CD14-positive monocyte (primary cell): Measurements from ENCODE around the gene RFX2. TPM values are rescaled to one million over a fixed set of nuclear protein-coding genes. Genes with fewer than 3 reads are reported as not detected.

Experiments used
- DNase-seq, 3 donors: peaks; one replicate each; pipeline ENCODE4 v3.0.0-alpha.2; 2011 to 2022
- H2AFZ ChIP-seq: 2 replicates; pipeline ENCODE4 v1.6.0; 2012; ENCODE audit warnings: mild to moderate bottlenecking, low read depth, low read length, inconsistent platforms; ENCODE audit not compliant: insufficient read depth, poor library complexity, severe bottlenecking
- H3K27ac ChIP-seq, 2 donors: 1 replicate in 1 of 2; 2 replicates in 1 of 2; pipeline ENCODE4 v1.5.1; 2012 to 2013; ENCODE audit warnings: low read length in 2 of 2, control low read depth in 1 of 2, inconsistent platforms in 1 of 2, low read depth in 1 of 2, mild to moderate bottlenecking in 1 of 2
- H3K27me3 ChIP-seq, 2 donors: one replicate each; pipeline versions ENCODE4 v1.6.0 to v1.6.1; 2011 to 2013; ENCODE audit warnings: low read length in 2 of 2; ENCODE audit not compliant: control insufficient read depth in 2 of 2, insufficient read depth in 2 of 2
- H3K36me3 ChIP-seq, 2 donors: replicated peaks in 1 of 2; 1 replicate in 1 of 2; 2 replicates in 1 of 2; pipeline versions ENCODE4 v1.5.1 to v1.6.1; 2012 to 2013; ENCODE audit warnings: low read length in 2 of 2, control low read depth in 1 of 2, inconsistent platforms in 1 of 2, mild to moderate bottlenecking in 1 of 2; ENCODE audit not compliant: insufficient read depth in 2 of 2, control insufficient read depth in 1 of 2
- H3K4me1 ChIP-seq, 2 donors: 1 replicate in 1 of 2; 2 replicates in 1 of 2; pipeline versions ENCODE4 v1.5.1 to v1.6.1; 2012 to 2013; ENCODE audit warnings: low read length in 2 of 2, control low read depth in 1 of 2, inconsistent platforms in 1 of 2, mild to moderate bottlenecking in 1 of 2, moderate library complexity in 1 of 2; ENCODE audit not compliant: insufficient read depth in 2 of 2, control insufficient read depth in 1 of 2
- H3K4me2 ChIP-seq: replicated peaks from 2 replicates; pipeline ENCODE3; 2012; ENCODE audit warnings: low read length, moderate library complexity, mild to moderate bottlenecking; ENCODE audit not compliant: poor library complexity, severe bottlenecking; ENCODE audit errors: extremely low read depth
- H3K4me3 ChIP-seq, 3 experiments: fragments of 200-600 bp in 1 of 3; sonication (generic) in 1 of 3; replicated peaks in 1 of 3; 1 replicate in 2 of 3; 2 replicates in 1 of 3; pipeline ENCODE4 v1.5.1; 2011 to 2013; ENCODE audit warnings: low read length in 3 of 3, mild to moderate bottlenecking in 3 of 3, control low read depth in 2 of 3, low read depth in 2 of 3, inconsistent platforms in 1 of 3, moderate library complexity in 1 of 3
- H3K79me2 ChIP-seq: 2 replicates; pipeline ENCODE4 v1.6.0; 2012; ENCODE audit warnings: mild to moderate bottlenecking, control low read depth, inconsistent platforms, low read length, moderate library complexity; ENCODE audit not compliant: insufficient read depth
- H3K9ac ChIP-seq: 2 replicates; pipeline ENCODE4 v1.6.0; 2017; ENCODE audit warnings: low read length, mild to moderate bottlenecking; ENCODE audit not compliant: insufficient read depth, poor library complexity, severe bottlenecking
- H3K9me3 ChIP-seq, 2 donors: replicated peaks in 1 of 2; 1 replicate in 1 of 2; 2 replicates in 1 of 2; pipeline versions ENCODE4 v1.5.1 to v1.6.1; 2012 to 2013; ENCODE audit warnings: low read length in 2 of 2, control low read depth in 1 of 2; ENCODE audit not compliant: control insufficient read depth in 1 of 2, insufficient read depth in 1 of 2
- H4K20me1 ChIP-seq: 2 replicates; pipeline ENCODE4 v1.6.0; 2012; ENCODE audit warnings: mild to moderate bottlenecking, low read length, control low read depth, moderate library complexity; ENCODE audit not compliant: insufficient read depth
- H3K27ac Mint-ChIP-seq, 7 donors: one replicate each; pipeline ENCODE4 v1.8.0; 2020; ENCODE audit warnings: mild to moderate bottlenecking in 7 of 7, mixed read lengths in 7 of 7, moderate library complexity in 6 of 7, inconsistent platforms in 2 of 7
- H3K27me3 Mint-ChIP-seq, 3 donors: one replicate each; pipeline ENCODE4 v1.8.0; 2021 to 2022; ENCODE audit warnings: low read depth in 3 of 3, mild to moderate bottlenecking in 3 of 3, mixed read lengths in 3 of 3, moderate library complexity in 3 of 3, inconsistent platforms in 1 of 3
- H3K36me3 Mint-ChIP-seq, 2 donors: one replicate each; pipeline ENCODE4 v1.8.0; 2020; ENCODE audit warnings: mixed read lengths in 2 of 2, inconsistent platforms in 1 of 2, mild to moderate bottlenecking in 1 of 2
- H3K4me1 Mint-ChIP-seq: one replicate; pipeline ENCODE4 v1.8.0; 2020; ENCODE audit warnings: mild to moderate bottlenecking, mixed read lengths
- H3K4me3 Mint-ChIP-seq, 2 donors: one replicate each; pipeline ENCODE4 v1.8.0; 2020; ENCODE audit warnings: mild to moderate bottlenecking in 2 of 2, mixed read lengths in 2 of 2, moderate library complexity in 1 of 2
- H3K9me3 Mint-ChIP-seq, 7 donors: one replicate each; pipeline ENCODE4 v1.8.0; 2020 to 2022; ENCODE audit warnings: mixed read lengths in 7 of 7, mild to moderate bottlenecking in 6 of 7, moderate library complexity in 6 of 7, inconsistent platforms in 2 of 7
- CTCF ChIP-seq: fragments of 200-600 bp; IDR thresholded peaks from one replicate; pipeline ENCODE4 v1.8.0; 2022; ENCODE audit warnings: antibody characterized with exemption, mild to moderate bottlenecking
- WGBS: methylation state at CpG from one replicate; pipeline ENCODE4 v1.1.5; 2013; ENCODE audit warnings: missing lambda C conversion rate; ENCODE audit not compliant: insufficient coverage; 5-methylcytosine and 5-hydroxymethylcytosine counted together
- intact Hi-C, 2 donors: fragments of 100-400 bp; cut with micrococcal nuclease; formaldehyde crosslinking; loops; one replicate each; pipeline versions ENCODE4 v1.15.0 to v1.15.1; 2023
- polyA plus RNA-seq, 3 donors: library from polyadenylated mRNA; depleted of rRNA in 1 of 3; unstranded in 2 of 3; stranded (reverse) in 1 of 3; fragments of 300-500 nt in 2 of 3; fragments of >200 nt in 1 of 3; fragmentation: Illumina TruSeq in 2 of 3; gene quantifications; 1 replicate in 2 of 3; 2 replicates in 1 of 3; pipeline ENCODE4 v1.2.3, GENCODE V29; 2012 to 2021

RFX2 gene
- polyA plus RNA-seq, 3 donors: 5.7 to 12.9 (median 8.7) TPM

DNA sequence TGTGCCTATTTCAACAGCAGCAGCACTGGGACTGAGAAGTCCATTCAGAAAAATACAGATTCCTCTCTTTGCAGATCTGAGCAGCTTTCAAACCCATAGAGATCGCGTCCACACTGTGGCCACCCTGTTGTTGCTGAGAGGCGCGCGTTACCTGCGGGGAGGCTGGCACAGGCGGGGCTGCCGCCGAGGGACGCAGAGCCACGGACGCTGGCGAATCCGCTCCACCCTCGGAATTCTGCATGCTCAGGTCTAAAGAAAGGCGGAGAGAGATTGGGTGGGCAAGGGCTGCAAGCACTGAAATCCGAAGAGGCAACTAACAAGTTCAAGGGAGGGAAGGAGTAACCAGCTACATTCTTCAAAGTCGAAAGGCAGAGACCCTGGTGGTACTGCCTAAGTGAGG, 63.0 kb downstream of the RFX2 start:
- H3K4me1 ChIP-seq: no peaks in the 10 kb centered on the region

DNA sequence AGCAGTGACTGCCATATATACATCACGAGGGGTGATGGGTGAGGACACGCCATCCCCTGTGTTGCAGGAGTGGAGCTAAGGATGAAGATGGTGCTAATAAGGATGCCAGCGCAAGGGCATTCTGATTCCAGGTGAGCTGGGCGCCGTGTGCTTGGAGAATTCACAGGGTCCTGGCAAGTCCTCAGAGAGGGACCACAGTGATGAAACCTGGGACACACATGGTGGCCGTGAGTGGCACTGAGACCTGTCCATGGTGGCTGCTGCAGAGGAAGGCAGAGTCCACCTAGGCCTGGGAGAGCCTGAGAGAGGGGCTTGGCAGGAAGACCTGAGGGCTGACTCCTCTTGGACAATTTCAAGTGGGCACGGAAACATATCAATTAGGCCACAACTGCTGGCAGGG, 65.2 kb downstream of the RFX2 start:
- no peak overlapping the region for H2AFZ ChIP-seq
- H3K36me3 ChIP-seq: peaks cover 0 to under 1% of the 10 kb centered on the region in 2 donors
- H3K27me3 Mint-ChIP-seq: no peaks in the 10 kb centered on the region
- peaks cover 5% of the 10 kb centered on the region for H3K4me1 Mint-ChIP-seq
- H3K79me2 ChIP-seq: no peaks in the 10 kb centered on the region
- no peaks in the 10 kb centered on the region for H3K4me1 ChIP-seq
- H3K4me2 ChIP-seq: no peak overlapping the region
- no peak for DNase-seq
- no peak overlapping the region for H3K27ac Mint-ChIP-seq
- H4K20me1 ChIP-seq: no peaks in the 10 kb centered on the region
- 99% methylated on average over 7 of the region's 7 CpGs for WGBS
- no peak overlapping the region for H3K4me3 ChIP-seq
- no peak overlapping the region for H3K9ac ChIP-seq
- no peak overlapping the region for H3K27ac ChIP-seq
- H3K36me3 Mint-ChIP-seq: peaks cover 12 to 34% of the 10 kb centered on the region in 2 donors
- TF ChIP-seq CTCF: no peak
- no peaks in the 10 kb centered on the region for H3K9me3 ChIP-seq
- intact Hi-C loops: no loop called here
- H3K9me3 Mint-ChIP-seq: no peaks in the 10 kb centered on the region
- H3K4me3 Mint-ChIP-seq: no peak overlapping the region
- H3K27me3 ChIP-seq: no peaks in the 10 kb centered on the region

More for the DNA sequence above, 63.0 kb downstream of the RFX2 start:
- H3K36me3 Mint-ChIP-seq: peaks cover 6 to 20% of the 10 kb centered on the region in 2 donors
- H3K9me3 Mint-ChIP-seq: peaks cover 0 to 2% (median 0%) of the 10 kb centered on the region in 7 donors
- H3K27ac Mint-ChIP-seq: peak overlapping the region in 2 of 7 donors; percentile 46 to 61
- H3K9me3 ChIP-seq: no peaks in the 10 kb centered on the region
- no peak overlapping the region for H3K4me3 ChIP-seq
- H2AFZ ChIP-seq: no peak overlapping the region
- H3K4me1 Mint-ChIP-seq: peaks cover 5% of the 10 kb centered on the region
- no peak overlapping the region for H3K4me3 Mint-ChIP-seq
- intact Hi-C loops: no loop called here
- no peaks in the 10 kb centered on the region for H3K27me3 ChIP-seq
- 99% methylated on average over 17 of the region's 18 CpGs for WGBS
- H3K79me2 ChIP-seq: no peaks in the 10 kb centered on the region
- H3K27me3 Mint-ChIP-seq: peaks cover 0 to 3% (median 0%) of the 10 kb centered on the region in 3 donors
- H3K27ac ChIP-seq: no peak overlapping the region
- no peak for TF ChIP-seq CTCF
- H4K20me1 ChIP-seq: no peaks in the 10 kb centered on the region
- no peak for DNase-seq
- no peak overlapping the region for H3K9ac ChIP-seq
- H3K36me3 ChIP-seq: no peaks in the 10 kb centered on the region
- H3K4me2 ChIP-seq: no peak overlapping the region
